ENCODE data around the gene IRS1.
"Not testable (repeated sequence)": the region's sequence is repeated elsewhere in the genome, so short reads cannot be mapped to it uniquely, and the experiment has no call there.

IRS1 gene

DNA sequence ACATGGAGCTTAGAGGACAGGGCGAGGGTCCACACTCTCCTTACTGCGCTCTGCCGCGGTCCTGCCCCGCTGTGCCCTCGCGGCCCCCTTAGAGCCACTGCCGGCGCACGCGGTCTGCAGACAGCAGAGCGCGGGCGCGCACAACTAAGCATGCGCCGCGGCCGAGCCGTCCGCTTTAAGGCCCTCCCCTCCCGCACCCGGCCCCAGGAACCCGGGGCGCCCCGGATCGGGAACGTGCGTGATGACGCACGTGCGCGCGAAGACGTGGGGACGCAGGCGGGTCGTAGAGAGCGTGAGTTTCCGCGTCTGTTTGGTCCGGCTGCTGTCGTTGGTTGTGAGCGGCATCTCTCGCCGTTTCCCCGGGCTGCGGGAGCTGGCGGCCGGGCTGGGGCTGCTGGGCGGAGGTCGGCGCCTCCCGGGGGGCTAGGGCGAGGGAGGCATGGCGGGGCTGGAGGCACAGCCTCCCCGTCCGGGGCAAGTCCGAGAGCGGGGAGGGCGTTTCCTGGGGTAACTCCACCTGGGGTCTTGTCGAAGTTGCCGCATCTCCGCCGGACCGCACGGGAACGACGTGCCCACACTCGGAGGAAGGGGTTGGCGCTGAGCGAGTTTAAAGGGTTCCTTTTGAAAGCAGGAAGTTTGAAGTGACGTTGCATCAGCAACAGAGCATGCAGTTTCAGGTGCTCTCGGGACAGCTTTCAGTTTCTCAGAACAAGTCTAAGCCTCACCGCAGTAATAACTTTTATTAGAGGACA lies 36.4 kb upstream of the IRS1 start, which contains the start of gene RHBDD1:
RHBDD1 (plus strand) TSS at position 259 of the 752 bp plus-strand sequence. CDS start 28,640 bp downstream, outside the sequence.
- CTCF ChIA-PET: interaction anchor here (0.8 to 2.1 kb wide), 7 partner anchors 13 to 186 kb away, joined by 3 to 8 read pairs (median 4); partner anchors contain the start of gene IRS1
- Mint-ChIP-seq H3K4me3 (peak within 1 kb of the TSS; percentile 88), H3K36me3 (peaks cover 45% of the 10 kb centered on the region)

DNA sequence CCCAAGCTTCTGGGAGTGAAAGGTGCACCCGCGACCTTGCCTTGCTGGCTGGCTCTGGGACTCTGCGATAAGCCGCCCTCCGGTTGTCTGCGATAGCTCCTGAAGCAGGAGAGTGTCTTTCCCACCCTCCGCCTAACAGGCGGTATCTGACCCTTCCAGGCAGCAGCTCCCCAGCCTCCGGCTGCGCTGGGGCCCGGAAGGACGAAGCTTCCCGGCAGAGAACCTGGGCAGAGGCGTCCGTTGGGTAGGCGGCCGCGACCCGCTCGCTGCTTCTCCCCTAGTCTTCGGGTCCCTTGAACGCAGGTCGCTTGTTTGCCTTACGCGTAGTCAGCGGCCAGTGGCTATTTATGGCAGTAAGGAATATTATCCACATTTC lies 35.8 kb upstream of the IRS1 start:
- Mint-ChIP-seq H3K4me3 (peak overlapping the region; percentile 88), H3K27ac (peak overlapping the region; percentile 100), H3K27me3 (peaks cover 4% of the 10 kb centered on the region), H3K9me3 (no peaks in the 10 kb centered on the region), H3K4me1 (peaks cover 63% of the 10 kb centered on the region), H3K36me3 (peaks cover 46% of the 10 kb centered on the region)
- DNase-seq: no peak
- CTCF ChIA-PET: interaction anchor here (0.8 to 2.1 kb wide), 7 partner anchors 13 to 185 kb away, joined by 3 to 8 read pairs (median 4); partner anchors contain the start of gene IRS1

More for the DNA sequence above, 36.4 kb upstream of the IRS1 start, which contains the start of gene RHBDD1:
- H3K27me3 Mint-ChIP-seq: peaks cover 4% of the 10 kb centered on the region
- no peaks in the 10 kb centered on the region for H3K9me3 Mint-ChIP-seq
- H3K27ac Mint-ChIP-seq: peak within 1 kb of the TSS; percentile 100
- DNase-seq: peak; percentile 95
- peaks cover 64% of the 10 kb centered on the region for H3K4me1 Mint-ChIP-seq

DNA sequence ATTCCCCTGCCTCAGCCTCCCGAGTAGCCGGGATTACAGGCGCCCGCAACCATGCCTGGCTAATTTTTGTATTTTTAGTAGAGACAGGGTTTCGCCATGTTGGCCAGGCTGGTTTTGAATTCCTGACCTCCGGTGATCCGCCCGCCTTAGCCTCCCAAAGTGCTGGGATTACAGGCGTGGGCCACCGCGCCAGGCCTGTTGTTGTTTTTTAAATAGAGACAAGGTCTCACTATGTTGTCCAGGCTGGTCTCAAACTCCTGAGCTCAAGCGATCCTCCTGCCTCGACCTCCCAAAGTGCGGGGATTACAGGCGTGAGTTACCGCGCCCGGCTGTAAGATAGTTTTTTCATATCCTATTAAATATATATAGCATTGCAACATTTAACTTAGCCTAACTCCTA lies 35.3 kb upstream of the IRS1 start:
- H3K9me3 Mint-ChIP-seq, DNase-seq, H3K27me3 Mint-ChIP-seq: not testable (repeated sequence)
- Mint-ChIP-seq H3K36me3 (peaks cover 43% of the 10 kb centered on the region), H3K4me3 (peak overlapping the region; percentile 88), H3K27ac (peak overlapping the region; percentile 100), H3K4me1 (peaks cover 58% of the 10 kb centered on the region)
- CTCF ChIA-PET: interaction anchor here (0.8 to 2.1 kb wide), 6 partner anchors 35 to 184 kb away, joined by 3 to 8 read pairs (median 4); partner anchors contain the start of gene IRS1

GRCh38 chr2:226832061-226832460 lies 32.4 kb upstream of the IRS1 start:
- Mint-ChIP-seq H3K9me3 (no peaks in the 10 kb centered on the region), H3K4me1 (peaks cover 30% of the 10 kb centered on the region), H3K27ac (no peak overlapping the region), H3K36me3 (peaks cover 24% of the 10 kb centered on the region), H3K27me3 (peaks cover 4% of the 10 kb centered on the region), H3K4me3 (no peak overlapping the region)
- DNase-seq: no peak
- CTCF ChIA-PET: no interaction called here

DNA sequence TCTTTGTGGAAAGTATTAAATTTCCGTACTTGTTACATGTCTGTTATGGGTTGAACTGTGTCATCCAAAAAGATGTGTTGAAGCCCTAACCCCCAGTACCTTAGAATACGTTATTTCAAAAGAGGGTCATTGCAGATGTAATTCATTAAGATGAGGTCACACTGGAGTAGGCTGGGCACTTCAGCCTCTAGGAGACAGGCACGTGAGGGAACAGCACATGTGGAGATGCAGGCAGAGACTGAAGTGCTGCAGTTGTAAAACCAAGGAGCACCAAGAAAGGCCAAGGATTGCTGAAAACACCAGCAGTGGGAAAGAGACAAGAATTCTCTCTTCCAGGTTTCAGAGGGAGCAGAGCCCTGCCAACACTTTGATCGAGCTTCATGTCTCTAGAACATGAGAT lies 31.6 kb upstream of the IRS1 start:
- peaks cover 26% of the 10 kb centered on the region for H3K4me1 Mint-ChIP-seq
- no peaks in the 10 kb centered on the region for H3K9me3 Mint-ChIP-seq
- no peak overlapping the region for H3K27ac Mint-ChIP-seq
- peaks cover 4% of the 10 kb centered on the region for H3K27me3 Mint-ChIP-seq
- no peak for DNase-seq
- H3K4me3 Mint-ChIP-seq: no peak overlapping the region
- H3K36me3 Mint-ChIP-seq: peaks cover 24% of the 10 kb centered on the region
- CTCF ChIA-PET: interaction anchor here (0.9 kb wide), 1 partner anchor 28 kb away, joined by 3 read pairs; no protein-coding TSS in a partner anchor

DNA sequence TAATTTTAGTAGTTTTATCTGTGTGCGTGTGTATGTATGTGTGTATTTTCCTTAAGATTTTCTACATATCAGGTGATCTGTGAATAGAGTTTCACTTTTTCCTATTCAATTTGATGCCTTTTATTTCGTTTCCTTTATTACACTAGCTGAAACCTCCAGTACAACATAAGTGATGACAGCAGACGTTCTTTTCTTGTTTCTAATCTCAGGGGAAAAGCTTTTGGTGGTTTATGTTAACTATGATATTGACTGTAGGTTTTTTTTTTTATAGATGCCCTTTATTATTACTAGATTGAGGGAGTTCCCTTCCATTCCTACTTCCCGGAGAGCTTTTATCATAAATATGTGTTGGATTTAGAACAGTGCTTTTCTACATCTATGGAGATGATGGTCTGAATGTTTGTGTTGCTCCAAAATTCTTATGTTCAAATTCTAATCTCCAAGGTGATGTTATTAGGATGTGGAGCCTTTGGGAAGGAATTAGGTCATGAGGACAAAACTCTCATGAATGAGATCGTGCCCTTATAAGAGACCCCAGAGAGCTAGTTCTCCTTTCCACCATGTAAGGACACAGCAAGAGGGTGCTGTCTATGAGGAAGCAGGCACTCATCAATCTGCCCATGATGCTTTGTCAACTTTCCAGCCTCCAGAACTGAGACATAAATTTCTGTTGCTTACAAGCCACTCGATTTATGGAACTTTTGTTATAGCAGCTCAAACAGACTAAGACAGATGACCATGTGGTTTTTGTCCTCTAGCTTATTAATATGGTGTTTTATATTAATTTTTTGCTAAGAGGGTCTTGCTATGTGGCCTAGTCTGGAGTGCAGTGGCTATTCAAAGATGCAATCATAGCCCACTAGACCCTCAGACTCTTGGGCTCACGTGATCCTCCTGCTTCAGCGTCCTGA lies 30.4 kb upstream of the IRS1 start:
- no peaks in the 10 kb centered on the region for H3K27me3 Mint-ChIP-seq
- DNase-seq: no peak
- CTCF ChIA-PET: interaction anchor here (0.9 kb wide), 1 partner anchor 27 kb away, joined by 3 read pairs; no protein-coding TSS in a partner anchor
- no peak overlapping the region for H3K27ac Mint-ChIP-seq
- H3K36me3 Mint-ChIP-seq: peaks cover 24% of the 10 kb centered on the region
- H3K9me3 Mint-ChIP-seq: no peaks in the 10 kb centered on the region
- no peak overlapping the region for H3K4me3 Mint-ChIP-seq
- H3K4me1 Mint-ChIP-seq: peaks cover 26% of the 10 kb centered on the region

DNA sequence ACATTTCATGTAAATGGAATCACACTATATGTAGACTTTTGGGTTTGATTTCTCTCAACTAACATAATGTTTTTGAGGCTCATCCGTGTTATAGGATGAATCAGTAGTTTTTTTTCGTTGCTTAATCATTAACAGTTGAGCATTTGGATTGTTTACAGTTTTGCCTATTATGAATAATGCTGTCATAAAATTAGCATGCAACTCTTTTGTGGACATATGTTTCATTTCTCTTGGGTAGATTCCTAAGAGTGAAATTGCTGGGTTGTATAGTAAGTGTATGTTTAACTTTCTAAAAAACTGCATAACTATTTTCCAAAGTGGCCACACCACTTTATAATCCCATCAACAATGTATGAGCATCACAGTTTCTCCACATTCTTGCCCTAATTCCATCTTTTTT lies 28.6 kb upstream of the IRS1 start:
- peaks cover 15% of the 10 kb centered on the region for H3K36me3 Mint-ChIP-seq
- H3K27me3 Mint-ChIP-seq: no peaks in the 10 kb centered on the region
- H3K4me3 Mint-ChIP-seq: no peak overlapping the region
- no peak for DNase-seq
- H3K9me3 Mint-ChIP-seq: no peaks in the 10 kb centered on the region
- CTCF ChIA-PET: interaction anchor here (1.2 kb wide), 1 partner anchor 26 kb away, joined by 4 read pairs; no protein-coding TSS in a partner anchor
- peaks cover 12% of the 10 kb centered on the region for H3K4me1 Mint-ChIP-seq
- H3K27ac Mint-ChIP-seq: no peak overlapping the region

GRCh38 chr2:226825056-226825455 lies 25.4 kb upstream of the IRS1 start:
- no peak overlapping the region for H3K4me3 Mint-ChIP-seq
- no peaks in the 10 kb centered on the region for H3K9me3 Mint-ChIP-seq
- no peak for DNase-seq
- no peaks in the 10 kb centered on the region for H3K4me1 Mint-ChIP-seq
- no peaks in the 10 kb centered on the region for H3K27me3 Mint-ChIP-seq
- CTCF ChIA-PET: interaction anchor here (0.9 to 1.7 kb wide), 2 partner anchors 14 to 22 kb away, joined by 3 to 7 read pairs; no protein-coding TSS in a partner anchor
- H3K27ac Mint-ChIP-seq: no peak overlapping the region
- no peaks in the 10 kb centered on the region for H3K36me3 Mint-ChIP-seq

DNA sequence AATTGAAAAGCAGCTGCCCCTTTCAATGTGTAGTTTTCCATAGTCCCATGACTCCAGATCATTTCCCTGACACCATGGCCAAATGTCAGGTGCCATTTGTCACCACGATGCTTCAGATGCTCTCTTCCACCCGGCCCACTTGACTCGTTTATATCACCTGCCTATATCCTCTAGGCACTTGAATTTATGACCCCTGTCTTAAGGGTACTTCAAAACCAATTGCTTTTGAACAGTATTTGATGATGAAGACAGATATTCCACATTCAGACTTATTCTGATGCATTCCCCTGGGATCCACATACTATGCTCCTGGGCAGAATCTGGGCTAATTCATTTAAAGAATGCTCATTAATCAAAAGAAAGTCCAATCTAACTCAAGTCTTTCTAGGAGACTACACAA lies 19.3 kb upstream of the IRS1 start:
- no peaks in the 10 kb centered on the region for H3K36me3 Mint-ChIP-seq
- CTCF ChIA-PET: interaction anchor here (1.4 kb wide), 1 partner anchor 19 kb away, joined by 3 read pairs; the partner anchor contains the start of gene IRS1
- DNase-seq: no peak
- no peak overlapping the region for H3K27ac Mint-ChIP-seq
- H3K27me3 Mint-ChIP-seq: peaks cover 5% of the 10 kb centered on the region
- H3K9me3 Mint-ChIP-seq: no peaks in the 10 kb centered on the region
- no peaks in the 10 kb centered on the region for H3K4me1 Mint-ChIP-seq
- H3K4me3 Mint-ChIP-seq: no peak overlapping the region

DNA sequence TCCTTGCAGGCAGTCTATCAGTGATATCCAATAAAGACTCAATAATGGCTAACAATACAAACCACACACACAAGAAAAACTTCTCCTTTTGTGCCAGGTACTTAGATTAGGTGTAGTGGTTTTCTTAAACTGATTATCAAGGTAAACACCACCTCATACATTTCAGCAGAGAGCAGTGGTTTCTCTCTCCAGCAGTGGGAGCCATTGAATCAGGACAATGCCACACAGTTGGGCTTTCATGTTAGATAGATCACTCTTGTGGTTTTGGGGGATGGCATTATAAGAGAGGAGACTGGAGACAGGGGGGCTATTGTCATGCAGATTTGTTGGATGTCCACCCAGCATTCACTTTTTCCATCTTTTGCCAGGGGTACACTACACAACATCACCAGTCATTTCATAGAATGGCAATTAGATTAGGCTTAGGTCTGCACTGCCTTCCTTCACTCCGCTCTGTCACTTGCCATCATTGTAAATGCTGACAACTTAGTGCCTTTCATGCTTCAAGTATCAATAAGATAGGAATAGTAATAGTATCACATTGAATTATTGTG lies 13.6 kb upstream of the IRS1 start:
- H3K4me3 Mint-ChIP-seq: no peak overlapping the region
- no peak for DNase-seq
- H3K27ac Mint-ChIP-seq: no peak overlapping the region
- H3K9me3 Mint-ChIP-seq: no peaks in the 10 kb centered on the region
- H3K36me3 Mint-ChIP-seq: no peaks in the 10 kb centered on the region
- CTCF ChIA-PET: interaction anchor here (1.1 to 3.2 kb wide), 3 partner anchors 10 to 186 kb away, joined by 3 to 10 read pairs (median 4); no protein-coding TSS in a partner anchor
- H3K4me1 Mint-ChIP-seq: no peaks in the 10 kb centered on the region
- H3K27me3 Mint-ChIP-seq: peaks cover 9% of the 10 kb centered on the region

- no peak overlapping the region for H3K4me3 Mint-ChIP-seq
- CTCF ChIA-PET: interaction anchor here (0.6 to 5.7 kb wide), 13 partner anchors 8 to 1138 kb away, joined by 3 to 53 read pairs (median 5); no protein-coding TSS in a partner anchor
- DNase-seq: no peak
- H3K27me3 Mint-ChIP-seq: peaks cover 27% of the 10 kb centered on the region
- no peaks in the 10 kb centered on the region for H3K9me3 Mint-ChIP-seq
- peaks cover 20% of the 10 kb centered on the region for H3K4me1 Mint-ChIP-seq
- H3K27ac Mint-ChIP-seq: no peak overlapping the region
- no peaks in the 10 kb centered on the region for H3K36me3 Mint-ChIP-seq
Measured at GRCh38 chr2:226803410-226803809, 3.8 kb upstream of the IRS1 start.

- Mint-ChIP-seq H3K9me3 (no peaks in the 10 kb centered on the region), H3K4me1 (peaks cover 27% of the 10 kb centered on the region), H3K4me3 (no peak overlapping the region), H3K27me3 (peaks cover 24% of the 10 kb centered on the region), H3K36me3 (no peaks in the 10 kb centered on the region), H3K27ac (no peak overlapping the region)
- CTCF ChIA-PET: interaction anchor here (0.6 to 5.7 kb wide), 23 partner anchors 9 to 1142 kb away, joined by 3 to 53 read pairs (median 4); no protein-coding TSS in a partner anchor
- no peak for DNase-seq
Measured at GRCh38 chr2:226802573-226802972, 3.0 kb upstream of the IRS1 start.

- peaks cover 8% of the 10 kb centered on the region for H3K36me3 Mint-ChIP-seq
- CTCF ChIA-PET: interaction anchor here (1.1 to 5.7 kb wide), 10 partner anchors 10 to 1136 kb away, joined by 3 to 53 read pairs (median 6); partner anchors contain the start of gene RHBDD1
- peak overlapping the region; percentile 74 for H3K27ac Mint-ChIP-seq
- peak overlapping the region; percentile 75 for H3K4me3 Mint-ChIP-seq
- peaks cover 41% of the 10 kb centered on the region for H3K4me1 Mint-ChIP-seq
- DNase-seq: peak; percentile 76
- H3K9me3 Mint-ChIP-seq: no peaks in the 10 kb centered on the region
- H3K27me3 Mint-ChIP-seq: peaks cover 19% of the 10 kb centered on the region
Measured at GRCh38 chr2:226800941-226801784, 1.5 kb upstream of the IRS1 start.

All from activated naive CD4-positive, alpha-beta T cell treated with anti-CD3 and anti-CD28 coated beads, Interleukin-2, amount 10 ng/mL, durations not matched to agents 7 days and 5 days (primary cell).